Activated T-helper 1 cell treated with Interleukin-2 at 50 U/mL for 16 hours (primary cell): ENCODE results near the gene COX17.

ENCODE experiments used
- DNase-seq: peaks from one replicate; pipeline ENCODE4 v3.0.0-alpha.2; 2020; ENCODE audit warnings: low read depth

The COX17 gene

DNA sequence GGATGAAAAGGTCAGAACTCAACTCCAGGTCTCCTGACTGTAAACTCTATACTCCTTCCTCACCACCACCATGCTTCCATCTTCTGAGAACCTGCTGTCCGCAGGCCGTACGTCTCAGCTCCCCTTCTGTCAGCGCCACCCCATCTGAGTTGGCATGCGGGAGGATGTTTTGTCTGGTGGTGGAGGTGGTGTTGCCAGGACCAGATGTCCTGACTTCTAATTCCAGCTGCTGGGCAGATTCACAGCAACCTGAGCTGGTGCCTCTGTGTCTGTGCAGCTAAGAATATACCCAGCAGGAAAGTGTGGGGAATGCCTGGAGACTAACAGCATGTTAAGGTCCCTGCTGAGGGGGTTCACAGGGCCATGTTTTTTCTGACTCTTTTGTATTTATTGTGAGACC lies 56.3 kb downstream of the COX17 start:
- DNase-seq: no peak
